HCT116 (cell line): ENCODE measurements around the gene FTO. TPM values are rescaled to one million over a fixed set of nuclear protein-coding genes. Genes with fewer than 3 reads are reported as not detected.

Experiments used
- ATAC-seq: fragments of 200-7000 bp; cut with Tn5 transposase; 2 replicates; pipeline ENCODE4 v1.9.1; 2020; ENCODE audit warnings: mild to moderate bottlenecking, moderate library complexity
- BruUV-seq: library from RNA; stranded (reverse); fragments of 400-500 nt; replicated peaks from 2 replicates; lab custom pipeline; 2021; lab: Mats Ljungman, UMichigan
- CTCF ChIA-PET: fragments of 300-600 bp; sonication (Branson Sonifier 250); formaldehyde crosslinking; loops from one replicate; lab custom pipeline; 2021; ENCODE audit warnings: antibody characterized with exemption; lab: Charles Lee
- POLR2A ChIA-PET: fragments of 300-600, 350-600 bp; sonication (Branson Sonifier 250); formaldehyde crosslinking; loops from one replicate; lab custom pipeline; 2021; ENCODE audit warnings: antibody characterized with exemption; lab: Charles Lee
- RAD21 ChIA-PET, 2 experiments: fragments of 300-600 bp; sonication (Branson Sonifier 250); formaldehyde crosslinking; loops; one replicate each; lab custom pipeline; 2023; ENCODE audit warnings: low total read pairs in 2 of 2; ENCODE audit not compliant: uncharacterized antibody in 2 of 2, unreplicated experiment in 2 of 2, low non-redundant PET in 1 of 2; lab: Charles Lee
- DNase-seq: peaks from one replicate; pipeline ENCODE4 v3.0.0-alpha.2; 2010; ENCODE audit warnings: low read depth, low spot score
- H2AFZ ChIP-seq: fragments of 200-600 bp; shearing (Covaris generic), sonication (generic); 2 replicates; pipeline ENCODE4 v1.6.1; 2017; ENCODE audit warnings: low read depth, mixed run types, mixed read lengths, antibody characterized with exemption, low read length; ENCODE audit not compliant: poor library complexity, severe bottlenecking
- H3K27ac ChIP-seq: 2 replicates; pipeline ENCODE4 v1.5.1; 2012; ENCODE audit warnings: low read depth, low read length
- H3K27me3 ChIP-seq: fragments of 200-600 bp; sonication (generic); 2 replicates; pipeline ENCODE4 v1.6.1; 2016; ENCODE audit warnings: mixed run types, low read length, mixed read lengths; ENCODE audit not compliant: insufficient read depth
- H3K36me3 ChIP-seq, 2 experiments: fragments of 200-500 bp in 1 of 2; fragments of 200-600 bp in 1 of 2; sonication (Bioruptor generic) in 1 of 2; sonication (generic) in 1 of 2; 2 replicates each; pipeline versions ENCODE4 v1.5.1 to v1.6.1; 2014 to 2016; ENCODE audit warnings: low read length in 2 of 2, inconsistent platforms in 1 of 2, mixed read lengths in 1 of 2, mixed run types in 1 of 2; ENCODE audit not compliant: insufficient read depth in 2 of 2, control insufficient read depth in 1 of 2
- H3K4me1 ChIP-seq, 2 experiments: fragments of 200-600 bp in 1 of 2; sonication (generic) in 1 of 2; 2 replicates each; pipeline versions ENCODE4 v1.5.1 to v1.6.1; 2012 to 2017; ENCODE audit warnings: low read length in 2 of 2, inconsistent platforms in 1 of 2, mild to moderate bottlenecking in 1 of 2, mixed read lengths in 1 of 2, mixed run types in 1 of 2, moderate library complexity in 1 of 2; ENCODE audit not compliant: insufficient read depth in 2 of 2, control insufficient read depth in 1 of 2
- H3K4me2 ChIP-seq: fragments of 200-600 bp; sonication (generic); 2 replicates; pipeline ENCODE4 v1.6.1; 2017; ENCODE audit warnings: mixed run types, low read length, mixed read lengths
- H3K4me3 ChIP-seq, 2 experiments: fragments of 200-600 bp in 1 of 2; sonication (generic) in 1 of 2; replicated peaks in 1 of 2; 2 replicates each; pipeline ENCODE4 v1.5.1; 2011 to 2016; ENCODE audit warnings: low read length in 2 of 2, control low read depth in 1 of 2, low read depth in 1 of 2, mild to moderate bottlenecking in 1 of 2, mixed read lengths in 1 of 2, mixed run types in 1 of 2
- H3K79me2 ChIP-seq: fragments of 200-600 bp; sonication (generic); 2 replicates; pipeline ENCODE4 v1.6.1; 2017; ENCODE audit warnings: mild to moderate bottlenecking, mixed run types, low read length, moderate library complexity, mixed read lengths; ENCODE audit not compliant: insufficient read depth
- H3K9ac ChIP-seq: fragments of 200-600 bp; sonication (generic); 2 replicates; pipeline ENCODE4 v1.6.1; 2016; ENCODE audit warnings: low read length, mixed read lengths
- H3K9me2 ChIP-seq: fragments of 200-600 bp; sonication (generic), shearing (Covaris generic); 2 replicates; pipeline ENCODE4 v1.6.1; 2017; ENCODE audit warnings: mixed run types, mild to moderate bottlenecking, moderate library complexity; ENCODE audit not compliant: insufficient read depth
- H3K9me3 ChIP-seq, 2 experiments: fragments of 200-500 bp in 1 of 2; fragments of 200-600 bp in 1 of 2; sonication (Bioruptor generic) in 1 of 2; sonication (generic) in 1 of 2; 2 replicates each; pipeline ENCODE4 v1.6.1; 2014 to 2017; ENCODE audit warnings: low read length in 2 of 2, mixed read lengths in 2 of 2, inconsistent platforms in 1 of 2, low read depth in 1 of 2, mild to moderate bottlenecking in 1 of 2, mixed run types in 1 of 2, moderate library complexity in 1 of 2; ENCODE audit not compliant: control insufficient read depth in 1 of 2, insufficient read depth in 1 of 2
- H4K20me1 ChIP-seq: fragments of 200-600 bp; sonication (generic), shearing (Covaris generic); 2 replicates; pipeline ENCODE4 v1.6.1; 2017; ENCODE audit warnings: mixed run types, mild to moderate bottlenecking, moderate library complexity; ENCODE audit not compliant: insufficient read depth
- CBX3 ChIP-seq: IDR thresholded peaks from 2 replicates; pipeline ENCODE4 v1.6.1; 2012; ENCODE audit warnings: low read depth
- CEBPB ChIP-seq: IDR thresholded peaks from 2 replicates; pipeline ENCODE4 v1.6.1; 2012; ENCODE audit warnings: low read depth
- CTCF ChIP-seq, 3 experiments: fragments of 200-600 bp in 1 of 3; sonication (generic) in 1 of 3; IDR thresholded peaks in 2 of 3; conservative IDR thresholded peaks in 1 of 3; 2 replicates each; pipeline ENCODE4 v1.5.1; 2012 to 2017; ENCODE audit warnings: low read depth in 2 of 3, low read length in 2 of 3, antibody characterized with exemption in 1 of 3, borderline replicate concordance in 1 of 3, control low read depth in 1 of 3, mild to moderate bottlenecking in 1 of 3, mixed read lengths in 1 of 3, mixed run types in 1 of 3, moderate library complexity in 1 of 3; ENCODE audit not compliant: insufficient read depth in 1 of 3
- ELF1 ChIP-seq: IDR thresholded peaks from 2 replicates; pipeline ENCODE4 v1.6.1; 2012; ENCODE audit warnings: low read depth, borderline replicate concordance
- EZH2 ChIP-seq: fragments of 200-600 bp; sonication (generic); IDR thresholded peaks from 2 replicates; pipeline ENCODE4 v1.6.1; 2017; ENCODE audit warnings: antibody characterized with exemption, mixed run types
- EZH2phosphoT487 ChIP-seq: fragments of 200-600 bp; IDR thresholded peaks from 2 replicates; pipeline ENCODE4 v1.6.1; 2018; ENCODE audit warnings: antibody characterized with exemption, borderline replicate concordance
- FOSL1 ChIP-seq: IDR thresholded peaks from 2 replicates; pipeline ENCODE4 v1.6.1; 2012; ENCODE audit warnings: low read depth
- JUND ChIP-seq: IDR thresholded peaks from 2 replicates; pipeline ENCODE4 v1.6.1; 2012
- MAX ChIP-seq: IDR thresholded peaks from 2 replicates; pipeline ENCODE4 v1.6.1; 2012
- POLR2A ChIP-seq: IDR thresholded peaks from 2 replicates; pipeline ENCODE4 v1.7.0; 2011; ENCODE audit warnings: borderline replicate concordance; ENCODE audit not compliant: insufficient read depth, insufficient read length; ENCODE audit errors: extremely low read depth
- POLR2AphosphoS5 ChIP-seq: IDR thresholded peaks from 2 replicates; pipeline ENCODE4 v1.6.1; 2011; ENCODE audit warnings: mild to moderate bottlenecking, low read depth, low read length, moderate library complexity
- RAD21 ChIP-seq: IDR thresholded peaks from 2 replicates; pipeline ENCODE4 v1.6.1; 2012; ENCODE audit warnings: low read depth, mild to moderate bottlenecking
- SIN3A ChIP-seq: IDR thresholded peaks from 2 replicates; pipeline ENCODE4 v1.6.1; 2012; ENCODE audit warnings: low read depth
- SP1 ChIP-seq: IDR thresholded peaks from 2 replicates; pipeline ENCODE4 v1.6.1; 2012; ENCODE audit warnings: low read depth
- SRF ChIP-seq: IDR thresholded peaks from 2 replicates; pipeline ENCODE4 v1.6.1; 2012; ENCODE audit warnings: low read depth
- TCF7L2 ChIP-seq: IDR thresholded peaks from 2 replicates; pipeline ENCODE4 v1.7.0; 2011; ENCODE audit warnings: borderline replicate concordance, inconsistent platforms; ENCODE audit not compliant: insufficient read depth, insufficient read length; ENCODE audit errors: extremely low read depth
- ZNF274 ChIP-seq: fragments of 200-500 bp; sonication (Bioruptor generic); IDR thresholded peaks from 2 replicates; pipeline ENCODE4 v1.6.1; 2014; ENCODE audit warnings: mild to moderate bottlenecking, low read depth, low read length, inconsistent platforms
- intact Hi-C: fragments of 100-400 bp; cut with micrococcal nuclease; formaldehyde crosslinking; loops from 2 replicates; pipeline ENCODE4 v1.10.0; 2022
- total RNA-seq: library from RNA; stranded (reverse); gene quantifications from one replicate; pipeline ENCODE4 v1.2.1, GENCODE V29; 2021; ENCODE audit not compliant: unreplicated experiment
- TF ChIP-seq, protein P1 (sequence below): IDR thresholded peaks from 2 replicates; pipeline ENCODE4 v1.6.1; 2011; ENCODE audit warnings: mild to moderate bottlenecking, low read length, moderate library complexity; ENCODE audit not compliant: insufficient replicate concordance; ENCODE audit errors: extremely low read depth
- TF ChIP-seq, protein P2 (sequence below): IDR thresholded peaks from 2 replicates; pipeline ENCODE4 v1.6.1; 2012; ENCODE audit warnings: low read depth

The FTO gene
- total RNA-seq, 1 experiment from 2014 or later = 55.2 TPM

- no peaks in the 10 kb centered on the region for H3K27me3 ChIP-seq
- no peaks in the 10 kb centered on the region for H3K79me2 ChIP-seq
- peak overlapping the region; percentile 77 for H3K27ac ChIP-seq
- CTCF ChIA-PET = no interaction called here
- peaks cover 26 to 28% of the 10 kb centered on the region in 2 experiments for H3K4me1 ChIP-seq
- H3K4me2 ChIP-seq = peak overlapping the region; percentile 63
- no TSS peak for BruUV-seq
- ATAC-seq = peak; percentile 86
- no peaks in the 10 kb centered on the region for H3K9me3 ChIP-seq
- no peaks in the 10 kb centered on the region for H3K9me2 ChIP-seq
- no peaks in the 10 kb centered on the region for H4K20me1 ChIP-seq
- H3K9ac ChIP-seq = peak overlapping the region; percentile 19; the same call in 1 of the 2 replicates
- POLR2A ChIA-PET = interaction anchor here (1.0 kb wide), 1 partner anchor 43 kb away, joined by 3 read pairs; no protein-coding TSS in a partner anchor
- peak; percentile 58 for DNase-seq
- intact Hi-C loops = no loop called here
- no peaks in the 10 kb centered on the region for H3K36me3 ChIP-seq
- H3K4me3 ChIP-seq = peak overlapping the region in 1 of 2 experiments; percentile 19; a peak in 1 of 4 replicates
- RAD21 ChIA-PET = interaction anchor here in 1 of 2 experiments (0.6 kb wide), 1 partner anchor 146 kb away, joined by 4 read pairs; no protein-coding TSS in a partner anchor
- no peak overlapping the region for H2AFZ ChIP-seq
- TF ChIP-seq, protein P1, sequence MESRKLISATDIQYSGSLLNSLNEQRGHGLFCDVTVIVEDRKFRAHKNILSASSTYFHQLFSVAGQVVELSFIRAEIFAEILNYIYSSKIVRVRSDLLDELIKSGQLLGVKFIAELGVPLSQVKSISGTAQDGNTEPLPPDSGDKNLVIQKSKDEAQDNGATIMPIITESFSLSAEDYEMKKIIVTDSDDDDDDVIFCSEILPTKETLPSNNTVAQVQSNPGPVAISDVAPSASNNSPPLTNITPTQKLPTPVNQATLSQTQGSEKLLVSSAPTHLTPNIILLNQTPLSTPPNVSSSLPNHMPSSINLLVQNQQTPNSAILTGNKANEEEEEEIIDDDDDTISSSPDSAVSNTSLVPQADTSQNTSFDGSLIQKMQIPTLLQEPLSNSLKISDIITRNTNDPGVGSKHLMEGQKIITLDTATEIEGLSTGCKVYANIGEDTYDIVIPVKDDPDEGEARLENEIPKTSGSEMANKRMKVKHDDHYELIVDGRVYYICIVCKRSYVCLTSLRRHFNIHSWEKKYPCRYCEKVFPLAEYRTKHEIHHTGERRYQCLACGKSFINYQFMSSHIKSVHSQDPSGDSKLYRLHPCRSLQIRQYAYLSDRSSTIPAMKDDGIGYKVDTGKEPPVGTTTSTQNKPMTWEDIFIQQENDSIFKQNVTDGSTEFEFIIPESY = no peak
- TF ChIP-seq EZH2phosphoT487 (no peak), SP1 (peak; percentile 79), CTCF (IDR thresholded peaks at IDR 0.05 in 2 of 3, conservative IDR thresholded peaks at IDR 0.05 in 1 of 3; ENCODE audit: borderline replicate concordance in 1 of 3, insufficient read depth in 1 of 3, low read depth in 2 of 3, low read length in 2 of 3) (no peak), FOSL1 (peak; percentile 96), EZH2 (no peak), SIN3A (no peak), JUND (peak; percentile 90), CBX3 (0 out of 2 replicates have a peak, but pooled peaks have one; percentile 37), ZNF274 (no peak), POLR2AphosphoS5 (0 out of 2 replicates have a peak, but pooled peaks have one; percentile 24), ELF1 (no peak), POLR2A (no peak), RAD21 (no peak), SRF (peak; percentile 50; the same call in 1 of the 2 replicates), TCF7L2 (no peak), CEBPB (no peak; the same call in 1 of the 2 replicates), MAX (no peak)
- TF ChIP-seq, protein P2, sequence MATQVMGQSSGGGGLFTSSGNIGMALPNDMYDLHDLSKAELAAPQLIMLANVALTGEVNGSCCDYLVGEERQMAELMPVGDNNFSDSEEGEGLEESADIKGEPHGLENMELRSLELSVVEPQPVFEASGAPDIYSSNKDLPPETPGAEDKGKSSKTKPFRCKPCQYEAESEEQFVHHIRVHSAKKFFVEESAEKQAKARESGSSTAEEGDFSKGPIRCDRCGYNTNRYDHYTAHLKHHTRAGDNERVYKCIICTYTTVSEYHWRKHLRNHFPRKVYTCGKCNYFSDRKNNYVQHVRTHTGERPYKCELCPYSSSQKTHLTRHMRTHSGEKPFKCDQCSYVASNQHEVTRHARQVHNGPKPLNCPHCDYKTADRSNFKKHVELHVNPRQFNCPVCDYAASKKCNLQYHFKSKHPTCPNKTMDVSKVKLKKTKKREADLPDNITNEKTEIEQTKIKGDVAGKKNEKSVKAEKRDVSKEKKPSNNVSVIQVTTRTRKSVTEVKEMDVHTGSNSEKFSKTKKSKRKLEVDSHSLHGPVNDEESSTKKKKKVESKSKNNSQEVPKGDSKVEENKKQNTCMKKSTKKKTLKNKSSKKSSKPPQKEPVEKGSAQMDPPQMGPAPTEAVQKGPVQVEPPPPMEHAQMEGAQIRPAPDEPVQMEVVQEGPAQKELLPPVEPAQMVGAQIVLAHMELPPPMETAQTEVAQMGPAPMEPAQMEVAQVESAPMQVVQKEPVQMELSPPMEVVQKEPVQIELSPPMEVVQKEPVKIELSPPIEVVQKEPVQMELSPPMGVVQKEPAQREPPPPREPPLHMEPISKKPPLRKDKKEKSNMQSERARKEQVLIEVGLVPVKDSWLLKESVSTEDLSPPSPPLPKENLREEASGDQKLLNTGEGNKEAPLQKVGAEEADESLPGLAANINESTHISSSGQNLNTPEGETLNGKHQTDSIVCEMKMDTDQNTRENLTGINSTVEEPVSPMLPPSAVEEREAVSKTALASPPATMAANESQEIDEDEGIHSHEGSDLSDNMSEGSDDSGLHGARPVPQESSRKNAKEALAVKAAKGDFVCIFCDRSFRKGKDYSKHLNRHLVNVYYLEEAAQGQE = no peak
Measured at GRCh38 chr16:53864819-53865493, 161.0 kb downstream of the FTO start.
